HG02678 (cell line): ENCODE data around the gene MPST.
"Not testable (repeated sequence)": the region's sequence is repeated elsewhere in the genome, so short reads cannot be mapped to it uniquely, and the experiment has no call there.

Experiments
- ATAC-seq: cut with Tn5 transposase; IDR thresholded peaks from one replicate; pipeline ENCODE4 v1.9.1; 2021; ENCODE audit warnings: mild to moderate bottlenecking, moderate library complexity; ENCODE audit not compliant: unreplicated experiment

The MPST gene

DNA sequence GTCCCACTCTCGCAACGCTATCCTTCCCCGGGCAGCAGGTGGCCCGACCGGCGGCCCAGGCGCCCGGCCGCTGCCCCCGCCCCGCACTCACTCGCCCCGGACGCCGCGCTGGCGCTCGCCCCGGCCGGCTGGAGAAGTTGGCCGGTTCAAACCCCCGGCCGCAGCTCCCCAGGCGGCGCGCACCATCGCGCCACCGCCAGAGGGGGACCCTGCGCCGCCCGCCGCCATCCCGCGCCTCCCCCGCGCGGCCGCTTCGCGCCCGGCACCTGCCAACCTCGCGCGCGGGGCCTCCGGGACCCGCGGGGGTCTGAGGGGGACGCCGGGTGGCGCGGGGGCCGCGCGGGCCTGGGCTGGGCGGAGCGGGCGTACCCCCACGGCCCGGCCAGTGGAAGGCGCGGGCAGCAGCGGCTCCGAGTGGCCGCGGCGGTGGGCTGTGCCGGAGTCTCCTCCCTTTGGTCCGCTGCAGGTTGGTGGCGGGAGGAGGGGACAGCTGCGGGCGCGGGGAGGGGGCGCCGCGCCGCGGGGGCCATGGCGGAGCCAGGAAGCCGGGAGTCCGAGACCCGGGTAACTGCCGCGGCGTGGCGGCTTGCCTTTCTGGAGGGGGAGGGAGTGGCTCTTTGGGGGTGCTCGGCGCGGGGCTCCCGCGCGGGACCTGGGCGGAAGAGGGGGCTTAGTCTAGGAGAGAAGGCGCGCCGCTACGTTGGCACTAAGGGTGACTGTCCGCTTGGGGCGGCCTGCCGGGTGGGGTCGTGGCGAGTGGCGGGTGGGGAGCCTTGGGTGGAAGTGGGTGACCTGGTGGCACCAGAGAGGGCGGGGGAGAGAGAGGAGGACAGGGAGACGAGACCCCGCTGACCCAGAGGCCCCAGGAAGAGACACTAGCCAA is at the start of gene MPST, which contains the start of gene TST:
Gene MPST, plus strand, starts transcription at position 434 of the 883 bp plus-strand sequence. Its CDS starts 95 bp downstream, at position 529.
Gene TST, minus strand, starts transcription at position 139 of the 883 bp plus-strand sequence. CDS start 715 bp downstream, outside the sequence.
- ATAC-seq = peak; percentile 76

DNA sequence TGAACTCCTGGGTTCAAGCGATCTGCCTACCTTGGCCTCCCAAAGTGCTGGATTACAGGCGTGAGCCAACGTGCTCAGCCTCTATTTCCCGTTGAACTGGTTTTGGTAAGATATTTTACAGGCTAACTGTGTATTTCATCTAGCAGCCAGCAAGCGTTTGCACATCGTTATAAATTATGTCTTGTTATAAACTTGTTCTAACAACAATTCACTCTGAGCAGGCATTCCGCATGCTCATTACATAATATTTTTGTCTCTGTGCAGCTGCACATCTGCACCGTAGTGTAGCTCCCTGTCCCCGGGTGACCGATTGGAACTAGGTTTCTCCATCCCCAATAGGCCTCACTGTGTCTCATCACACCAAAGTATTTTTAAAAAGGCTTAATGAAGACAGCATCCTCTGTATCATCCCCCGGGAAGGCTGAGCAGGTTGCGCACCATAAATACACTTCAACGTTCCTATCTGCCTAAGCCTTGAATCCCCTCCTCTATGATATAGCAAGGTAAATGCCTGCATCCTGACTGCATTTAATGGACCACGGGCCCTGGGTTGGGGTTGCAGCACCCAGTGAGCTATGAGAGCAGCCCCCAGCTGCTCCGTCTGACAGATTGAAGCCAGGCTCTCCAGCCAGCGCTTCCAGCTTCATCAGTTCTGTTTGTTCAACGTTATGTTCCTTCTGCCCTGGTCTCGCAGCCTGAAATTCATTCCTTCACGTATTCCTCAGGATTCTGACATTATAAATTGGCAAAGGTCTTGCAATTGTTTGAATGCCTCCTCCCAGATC is 48.0 kb upstream of the MPST start:
- no peak for ATAC-seq

DNA sequence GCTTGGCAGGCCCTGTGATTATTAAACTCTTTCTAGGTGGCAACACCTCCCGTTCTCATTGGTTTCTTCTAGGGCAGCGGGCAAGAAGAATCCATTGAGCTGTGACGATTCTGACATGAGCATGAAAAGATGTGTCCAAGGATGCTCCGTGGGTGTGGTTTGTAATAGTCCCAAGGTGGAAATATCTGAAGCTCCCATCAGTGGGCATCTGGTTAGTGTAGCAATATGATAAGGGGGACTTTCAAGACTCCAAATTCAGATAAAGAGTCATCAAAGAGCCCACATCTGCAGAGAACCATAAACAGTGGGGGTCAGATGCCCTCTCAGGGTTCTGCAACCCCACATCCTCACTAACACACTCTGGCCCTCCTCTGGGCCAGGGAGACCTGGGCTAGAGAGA is 42.9 kb upstream of the MPST start:
- ATAC-seq = no peak

DNA sequence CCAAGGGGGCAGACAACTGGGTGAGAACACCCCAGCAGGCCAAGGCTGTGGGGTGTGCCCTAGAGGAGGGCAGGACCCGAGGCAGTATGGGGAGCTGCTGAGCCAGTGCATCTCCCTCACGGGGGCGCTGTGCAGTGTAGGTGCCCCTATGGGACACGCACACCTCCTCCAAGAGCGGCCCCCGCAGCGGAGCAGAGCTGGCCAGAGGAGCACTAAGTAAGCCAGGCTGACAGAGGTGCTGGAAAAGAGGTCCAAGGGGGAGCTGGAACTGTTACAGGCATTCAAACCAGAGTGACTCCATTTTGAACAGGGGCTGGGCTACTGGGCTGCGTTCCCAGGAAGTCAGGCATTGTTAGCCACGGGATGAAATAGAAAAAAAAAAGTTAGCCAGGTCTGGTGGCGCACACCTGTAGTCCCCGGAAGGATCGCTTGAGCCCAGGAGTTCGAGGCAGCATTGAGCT is 42.1 kb upstream of the MPST start:
- peak; percentile 47 for ATAC-seq

DNA sequence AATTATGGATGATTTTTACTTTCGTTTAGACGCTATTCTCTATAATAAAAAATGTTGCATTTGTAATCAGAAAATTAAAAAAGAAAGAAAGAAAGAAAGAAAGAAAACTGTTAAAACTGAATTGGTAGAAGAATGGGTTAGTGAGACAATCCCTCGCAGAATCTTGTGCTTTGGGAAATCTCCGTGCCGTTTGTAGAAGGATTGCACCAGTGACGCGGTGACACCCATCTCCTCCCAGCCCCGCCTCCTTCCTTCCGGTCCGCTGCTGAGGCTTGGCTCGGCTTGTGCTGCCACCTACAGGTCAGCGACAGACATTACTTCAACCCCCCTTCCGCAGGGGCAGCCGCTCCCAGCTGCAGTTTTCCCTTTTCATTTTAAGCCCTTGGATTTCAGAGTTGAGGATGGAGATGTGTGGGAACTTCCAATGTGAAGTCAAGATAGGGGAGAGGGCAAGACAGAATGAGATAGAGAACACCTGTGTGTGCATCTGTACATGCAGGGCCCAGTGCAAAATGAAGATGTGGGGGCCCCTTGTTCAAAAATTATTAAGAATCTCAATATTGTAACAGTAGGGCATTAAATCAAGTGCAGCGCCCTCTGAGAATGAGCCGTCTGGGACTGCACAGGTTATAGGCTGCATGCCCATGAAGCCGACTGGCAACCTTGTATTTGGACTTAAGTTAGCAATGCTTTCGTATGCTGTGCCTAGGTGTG is 41.4 kb upstream of the MPST start:
- ATAC-seq = peak; percentile 82

DNA sequence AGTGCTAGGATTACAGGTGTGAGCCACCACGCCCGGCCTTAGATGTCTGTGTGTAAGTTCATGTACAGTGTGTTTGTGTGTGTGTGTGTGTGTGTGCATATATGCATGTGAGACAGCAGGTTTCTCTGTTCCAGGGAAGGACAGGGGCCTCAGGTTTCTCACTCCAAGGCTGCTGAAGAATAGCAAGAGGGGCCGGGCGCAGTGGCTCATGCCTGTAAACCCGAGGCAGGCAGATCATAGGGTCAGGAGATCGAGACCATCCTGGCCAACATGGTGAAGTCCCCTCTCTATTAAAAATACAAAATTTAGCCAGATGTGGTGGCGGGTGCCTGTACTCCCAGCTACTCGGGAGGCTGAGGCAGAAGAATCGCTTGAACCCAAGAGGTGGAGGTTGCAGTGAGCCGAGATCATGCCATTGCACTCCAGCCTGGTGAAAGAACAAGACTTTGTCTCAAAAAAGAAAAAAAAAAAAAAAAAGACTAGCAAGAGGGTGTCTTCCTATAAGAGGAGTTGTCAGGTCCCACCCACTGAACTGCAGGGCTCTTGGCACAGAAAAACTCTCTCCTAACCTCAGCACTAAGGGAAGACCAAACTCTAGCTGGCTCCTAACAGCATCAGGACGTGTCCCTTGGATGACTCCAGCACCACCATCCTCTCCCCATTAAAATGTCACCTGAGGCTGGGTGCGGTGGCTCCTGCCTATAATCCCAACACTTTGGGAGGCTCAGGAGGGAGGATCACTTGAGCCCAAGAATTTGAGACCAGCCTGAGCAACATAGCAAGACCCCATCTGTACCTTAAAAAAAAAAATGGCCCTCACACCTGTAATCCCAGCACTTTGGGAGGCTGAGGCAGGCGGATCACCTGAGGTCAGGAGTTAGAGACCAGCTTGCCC is 40.3 kb upstream of the MPST start:
- no peak for ATAC-seq

DNA sequence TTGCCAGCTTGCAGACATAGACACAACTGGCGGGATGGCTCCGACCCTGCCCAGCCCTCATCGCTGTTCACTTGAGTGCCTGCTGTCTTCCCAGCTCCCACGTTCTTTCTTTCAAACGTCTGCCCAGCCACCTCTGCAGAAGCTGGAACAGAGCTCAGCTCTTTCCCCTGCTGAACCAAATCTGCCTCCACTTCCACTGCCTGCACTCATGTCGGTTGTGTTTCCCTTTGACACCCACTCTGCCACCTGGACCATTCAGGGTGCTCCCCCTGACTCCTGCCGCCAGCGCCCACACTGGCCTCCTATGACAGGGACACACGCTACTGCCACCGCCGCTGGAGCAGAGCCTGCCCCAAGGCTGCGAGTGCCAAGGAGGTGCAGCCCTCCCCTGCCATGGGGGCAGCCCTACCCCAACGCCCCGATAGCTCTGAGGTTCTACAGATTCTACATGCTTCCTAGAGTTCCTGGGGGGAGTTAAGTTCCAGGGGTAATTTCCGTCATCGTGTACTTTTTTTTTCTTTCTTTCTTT is 38.2 kb upstream of the MPST start:
- no peak for ATAC-seq

DNA sequence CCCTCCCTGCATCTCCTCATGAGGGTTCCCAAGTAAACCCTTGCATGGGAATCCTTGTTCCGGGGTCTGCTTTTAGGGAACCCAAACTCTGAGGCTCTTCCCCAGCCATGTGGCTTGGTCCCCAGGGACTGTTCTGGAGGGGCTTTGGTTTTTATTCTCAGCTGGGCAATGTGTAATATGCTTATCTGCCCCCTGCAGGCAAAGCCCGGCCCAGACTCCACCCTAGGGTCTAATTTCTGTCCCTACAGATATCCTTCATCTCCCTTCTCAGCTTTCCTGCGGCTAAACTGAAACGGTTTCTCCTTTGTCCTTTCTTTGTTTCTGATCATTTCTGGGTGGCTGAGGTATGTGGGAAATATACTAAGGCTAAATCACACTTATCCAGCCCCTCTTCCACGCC is 37.4 kb upstream of the MPST start:
- ATAC-seq = no peak

DNA sequence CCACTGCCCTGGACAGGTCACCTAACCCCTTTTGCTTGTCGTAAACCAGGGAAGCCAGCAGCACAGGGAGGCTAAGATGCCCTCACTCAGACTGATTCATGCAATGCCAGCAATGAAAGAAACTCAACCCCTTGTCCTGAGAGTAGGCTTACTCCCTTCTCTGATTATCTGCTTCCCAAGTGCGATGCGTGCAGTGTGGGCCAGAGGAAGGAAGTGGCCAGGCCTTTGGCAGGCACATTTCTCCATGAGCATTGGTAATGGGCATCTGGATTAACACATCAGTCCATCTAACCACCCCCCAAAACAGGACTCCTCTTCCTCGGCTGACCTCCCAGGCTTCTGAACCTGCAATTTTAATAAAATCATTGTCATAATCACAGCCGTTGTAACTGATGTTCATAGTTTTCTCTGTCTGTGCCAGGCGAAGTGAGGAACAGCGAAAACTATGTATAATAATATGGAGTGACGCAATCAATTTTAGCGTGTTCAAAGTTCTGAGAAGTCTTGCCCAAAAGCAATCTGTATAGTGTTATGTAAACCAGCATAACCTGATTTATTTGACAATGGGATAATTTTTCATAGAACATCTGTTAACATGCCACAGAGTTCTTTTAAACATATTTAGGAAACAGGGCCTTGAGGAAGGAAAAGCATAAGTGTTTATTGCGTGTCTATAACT is 34.2 kb upstream of the MPST start:
- ATAC-seq = no peak

DNA sequence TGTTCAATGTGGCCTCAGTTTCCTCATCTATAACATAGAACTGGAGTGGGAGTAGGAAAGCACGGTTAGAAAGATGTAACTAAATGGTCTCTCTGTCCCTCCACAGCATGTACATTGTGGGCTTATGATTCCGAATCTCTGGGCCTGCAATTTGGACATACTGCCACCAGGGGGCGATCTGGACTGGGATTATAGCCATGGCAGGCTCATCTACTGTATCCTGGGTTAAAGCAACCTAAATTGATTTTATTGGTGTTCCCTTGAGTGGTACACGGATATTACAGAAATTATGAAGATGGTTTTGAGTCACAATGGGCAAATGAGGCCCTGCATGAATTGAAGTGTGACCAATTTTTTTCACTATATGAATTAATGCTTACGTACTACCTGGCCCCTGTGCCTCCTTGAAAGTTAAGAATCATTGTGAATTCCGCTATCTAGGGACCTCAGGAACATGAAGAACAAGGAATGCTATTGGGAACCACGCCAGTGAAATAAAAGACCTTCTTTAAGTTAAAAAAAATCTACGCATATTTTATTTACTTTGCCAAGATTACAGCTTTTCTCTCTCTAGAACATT is 33.2 kb upstream of the MPST start:
- no peak for ATAC-seq

DNA sequence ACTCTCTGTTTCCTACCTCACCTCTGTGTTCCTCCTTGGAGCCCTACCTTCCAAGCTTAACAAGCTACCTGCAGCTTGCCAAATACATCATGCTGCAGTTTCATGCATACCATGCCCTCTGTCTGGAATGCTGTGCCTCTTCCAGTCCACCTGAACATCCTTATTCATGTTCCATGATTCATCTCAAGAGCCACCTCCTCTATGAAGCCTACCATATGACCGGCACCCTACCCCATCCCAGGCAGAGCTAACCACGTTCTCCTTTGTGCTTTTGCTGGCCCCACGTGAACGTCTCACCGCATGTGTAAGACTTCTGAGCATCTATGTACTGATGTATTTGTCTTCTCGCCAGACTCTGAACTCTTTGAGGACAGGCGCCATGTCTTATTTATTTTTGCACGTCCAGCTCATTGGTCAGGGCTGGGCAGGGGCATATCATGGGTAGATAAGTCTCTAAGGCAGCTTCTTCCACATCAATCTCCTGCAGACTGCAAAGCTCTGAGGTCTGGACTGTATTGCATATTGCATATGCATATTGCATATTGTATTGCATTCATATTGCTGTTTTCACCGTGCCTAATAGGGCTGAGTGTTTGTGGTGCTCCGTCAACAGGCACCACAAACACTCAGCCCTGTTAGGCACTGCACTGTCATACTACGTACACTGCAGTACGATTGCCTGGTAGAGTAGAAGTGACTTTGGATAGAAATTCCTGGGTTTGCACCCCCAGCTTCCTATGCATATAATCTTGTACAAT is 31.3 kb upstream of the MPST start:
- no peak for ATAC-seq

DNA sequence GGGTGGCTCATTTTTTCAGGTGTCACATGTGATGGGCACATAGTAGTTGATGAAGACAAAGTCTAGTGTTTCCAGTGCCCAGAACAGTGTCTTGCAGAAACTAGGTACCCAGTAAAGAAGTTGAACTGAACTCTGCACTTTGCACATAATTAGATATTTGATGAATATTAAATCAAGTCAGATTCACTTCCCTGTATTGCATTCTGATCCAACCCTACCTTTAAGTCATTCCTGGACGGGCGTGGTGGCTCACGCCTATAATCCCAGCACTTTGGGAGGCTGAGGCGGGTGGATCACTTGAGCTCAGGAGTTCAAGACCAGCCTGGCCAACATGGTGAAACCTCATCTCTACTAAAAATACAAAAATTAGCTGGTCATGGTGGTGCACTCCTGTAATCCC is 30.5 kb upstream of the MPST start:
- not testable (repeated sequence) for ATAC-seq

DNA sequence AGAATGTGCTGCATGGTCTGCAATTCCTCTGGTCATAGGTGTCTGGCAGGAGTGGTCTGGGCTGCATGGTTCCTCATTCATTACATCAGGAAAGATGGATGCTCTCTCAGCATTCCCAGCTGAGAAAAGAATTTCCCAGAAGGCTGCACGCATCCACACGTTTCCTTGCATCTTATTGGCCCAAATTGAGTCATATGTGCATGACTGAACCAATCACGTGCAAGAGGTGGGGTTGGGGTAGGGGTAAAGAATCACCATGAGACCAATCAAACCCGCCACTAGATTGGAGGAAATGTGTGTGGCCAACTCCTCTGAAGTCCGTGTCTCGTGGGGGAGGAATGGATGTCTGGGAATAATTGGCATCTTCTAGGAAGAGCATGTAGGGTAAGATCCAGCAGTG is 29.1 kb upstream of the MPST start:
- ATAC-seq = no peak

DNA sequence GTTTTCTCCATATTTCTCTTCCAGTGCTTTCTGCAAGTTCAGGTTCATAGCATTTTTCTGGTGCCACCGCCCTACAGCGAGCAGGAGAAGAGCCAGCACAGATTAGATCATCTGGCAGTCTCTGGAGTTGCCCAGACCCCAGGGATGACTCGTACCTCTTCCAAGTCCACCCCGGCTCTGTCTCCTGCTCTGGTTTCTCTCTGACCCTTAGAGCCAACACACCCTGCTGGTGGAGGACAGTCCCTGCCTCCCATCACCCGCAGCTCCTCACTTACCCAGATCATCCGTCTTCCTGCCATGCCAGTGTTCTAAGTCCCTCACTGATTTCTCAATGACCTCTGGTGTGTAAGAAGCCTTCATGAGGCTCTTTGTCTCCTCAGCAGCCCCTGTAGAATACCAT is 28.3 kb upstream of the MPST start:
- ATAC-seq = no peak

DNA sequence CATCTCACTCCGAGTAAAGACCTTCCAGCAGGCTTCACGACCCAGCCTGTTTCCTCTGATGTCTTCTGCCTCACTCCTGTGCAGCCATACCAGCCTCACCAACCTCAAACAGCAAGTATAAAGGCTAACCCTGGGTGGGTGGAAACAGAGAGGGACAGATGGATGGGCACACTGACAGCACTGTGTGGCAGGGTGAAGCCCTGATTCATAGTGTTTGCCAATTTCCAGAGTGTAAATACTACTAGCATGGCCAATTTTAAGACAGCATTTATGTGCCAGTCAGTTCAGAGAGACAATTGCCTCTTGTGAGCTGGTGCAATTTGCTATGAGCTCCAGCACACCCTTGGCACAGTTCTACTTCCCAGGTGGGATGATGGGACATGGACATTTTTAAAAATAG is 21.8 kb upstream of the MPST start:
- no peak for ATAC-seq

DNA sequence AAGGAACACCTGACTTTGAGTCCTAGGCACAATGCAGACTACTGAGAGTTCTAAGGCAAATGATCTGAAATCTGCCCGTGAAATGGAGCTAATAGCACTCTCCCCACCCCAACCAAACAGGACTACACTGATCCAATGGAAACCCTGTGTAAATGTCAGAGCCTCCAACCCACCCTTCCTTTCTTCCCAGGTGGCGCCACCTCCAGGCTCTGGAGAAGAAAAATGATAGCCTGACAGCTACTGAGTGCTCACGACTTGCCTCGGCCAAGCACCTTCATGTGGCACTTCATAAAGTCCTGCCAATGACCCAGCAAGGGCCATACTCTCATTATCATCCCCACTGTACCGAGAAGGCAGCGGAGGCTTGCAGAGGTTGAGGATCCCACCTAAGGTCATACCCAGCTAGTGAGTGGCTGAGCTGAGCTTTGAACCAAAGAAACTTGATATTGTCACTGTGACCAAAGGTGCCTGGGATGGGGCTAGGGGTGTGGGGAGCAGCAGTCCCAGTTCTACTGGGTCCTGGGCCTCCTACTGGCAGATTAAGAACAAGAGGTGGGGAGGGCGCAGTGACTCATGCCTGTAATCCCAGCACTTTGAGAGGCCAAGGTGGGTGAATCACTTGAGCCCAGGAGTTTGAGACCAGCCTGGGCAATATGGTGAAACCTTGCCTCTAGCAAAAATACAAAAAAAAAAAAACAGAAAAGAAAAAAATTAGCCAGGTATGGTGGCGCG is 20.8 kb upstream of the MPST start:
- ATAC-seq = no peak

DNA sequence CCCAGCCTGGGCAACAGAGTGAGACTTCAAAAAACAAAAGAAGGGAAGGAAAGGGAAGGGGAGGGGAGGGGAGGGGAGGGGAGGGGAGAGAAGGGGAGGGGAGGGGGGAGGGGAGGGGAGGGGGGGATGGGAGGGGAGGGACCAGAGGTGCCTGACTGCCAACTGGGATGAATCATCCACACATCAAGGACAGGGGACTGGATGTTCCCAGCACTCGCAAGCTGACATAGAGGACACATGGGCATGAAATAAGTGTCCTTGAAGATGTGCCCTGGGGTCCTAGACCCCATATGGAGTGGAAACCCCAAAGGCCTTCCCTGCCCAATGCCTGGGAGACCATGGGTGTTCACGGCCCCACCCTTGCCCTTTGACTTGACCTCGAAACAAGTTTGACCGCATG is 20.1 kb upstream of the MPST start:
- no peak for ATAC-seq
